ENCODE data around the gene MACROD2. TPM values are rescaled to one million over a fixed set of nuclear protein-coding genes. Genes with fewer than 3 reads are reported as not detected.

Gene MACROD2
- total RNA-seq, 3 donors from 2014 or later: 3.2 to 7.6 (median 6.4) TPM

DNA sequence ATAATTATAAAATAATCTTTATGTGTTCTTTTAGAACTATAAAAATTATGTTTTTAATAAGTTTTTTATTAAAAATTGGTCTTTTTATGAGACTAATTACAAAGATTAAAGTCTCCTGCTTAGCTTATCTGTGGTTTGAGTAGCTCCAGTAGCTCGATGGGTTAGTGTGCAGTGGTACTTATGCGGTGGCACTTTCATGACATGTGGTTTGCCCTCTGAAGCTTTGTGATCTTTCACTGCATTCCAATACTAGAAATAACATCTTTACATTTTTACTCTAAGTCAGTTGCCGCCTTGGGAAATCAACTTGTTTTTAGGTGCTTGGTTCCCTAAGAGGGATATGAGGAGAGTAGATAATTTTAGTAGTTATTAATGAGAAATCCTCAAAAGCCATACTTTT is 1041.6 kb downstream of the MACROD2 start:
- no peaks in the 10 kb centered on the region for H3K9me3 ChIP-seq
- H3K36me3 ChIP-seq (ENCODE audit: low read depth): no peaks in the 10 kb centered on the region
- ATAC-seq (no peak), DNase-seq (no peak)
- H3K4me1 ChIP-seq (ENCODE audit: low read depth): no peaks in the 10 kb centered on the region
- intact Hi-C loops (cut with DNase I, micrococcal nuclease): no loop called here
- H3K4me3 ChIP-seq: no peak overlapping the region
- TF ChIP-seq, protein P1, sequence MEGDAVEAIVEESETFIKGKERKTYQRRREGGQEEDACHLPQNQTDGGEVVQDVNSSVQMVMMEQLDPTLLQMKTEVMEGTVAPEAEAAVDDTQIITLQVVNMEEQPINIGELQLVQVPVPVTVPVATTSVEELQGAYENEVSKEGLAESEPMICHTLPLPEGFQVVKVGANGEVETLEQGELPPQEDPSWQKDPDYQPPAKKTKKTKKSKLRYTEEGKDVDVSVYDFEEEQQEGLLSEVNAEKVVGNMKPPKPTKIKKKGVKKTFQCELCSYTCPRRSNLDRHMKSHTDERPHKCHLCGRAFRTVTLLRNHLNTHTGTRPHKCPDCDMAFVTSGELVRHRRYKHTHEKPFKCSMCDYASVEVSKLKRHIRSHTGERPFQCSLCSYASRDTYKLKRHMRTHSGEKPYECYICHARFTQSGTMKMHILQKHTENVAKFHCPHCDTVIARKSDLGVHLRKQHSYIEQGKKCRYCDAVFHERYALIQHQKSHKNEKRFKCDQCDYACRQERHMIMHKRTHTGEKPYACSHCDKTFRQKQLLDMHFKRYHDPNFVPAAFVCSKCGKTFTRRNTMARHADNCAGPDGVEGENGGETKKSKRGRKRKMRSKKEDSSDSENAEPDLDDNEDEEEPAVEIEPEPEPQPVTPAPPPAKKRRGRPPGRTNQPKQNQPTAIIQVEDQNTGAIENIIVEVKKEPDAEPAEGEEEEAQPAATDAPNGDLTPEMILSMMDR (IDR thresholded peaks at IDR 0.05): no peak

DNA sequence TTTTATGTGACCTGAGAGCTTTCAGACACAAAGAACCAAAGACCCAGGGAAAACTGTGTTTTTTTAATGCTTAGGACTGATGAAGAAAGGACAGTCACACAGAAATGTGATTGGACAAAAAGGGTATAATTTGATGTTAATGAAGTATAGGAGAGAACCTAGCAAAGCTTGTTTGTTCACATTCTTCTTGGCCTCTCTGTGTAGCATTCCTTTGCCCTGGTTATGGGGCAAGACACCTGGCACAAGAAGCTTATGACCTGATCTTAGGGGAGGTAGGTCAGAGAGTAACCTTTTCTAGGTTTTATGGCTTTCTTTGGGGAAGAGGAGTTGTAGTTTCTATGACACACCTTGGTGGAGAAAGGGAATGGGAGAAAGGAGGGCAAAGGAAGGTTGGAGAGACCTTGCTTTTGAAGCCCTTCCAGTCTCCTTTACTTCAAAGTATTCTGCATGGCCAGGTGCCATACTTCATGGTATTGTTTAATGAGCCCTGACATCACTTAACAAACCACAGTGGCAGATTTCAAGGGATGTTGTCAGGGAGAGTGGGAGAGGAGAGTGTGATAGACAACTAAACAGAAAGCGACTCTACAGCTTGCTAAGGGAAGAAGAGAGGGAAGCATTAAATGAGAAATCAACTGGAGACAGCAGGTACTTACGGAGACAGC is 1043.9 kb downstream of the MACROD2 start:
- peak; percentile 14 for ATAC-seq
- no peak overlapping the region for H3K4me3 ChIP-seq
- H3K36me3 ChIP-seq (ENCODE audit: low read depth): no peaks in the 10 kb centered on the region
- no peaks in the 10 kb centered on the region for H3K9me3 ChIP-seq
- TF ChIP-seq, protein P1 (IDR thresholded peaks at IDR 0.05): no peak
- intact Hi-C loops (cut with DNase I, micrococcal nuclease): no loop called here
- no peak for DNase-seq
- H3K4me1 ChIP-seq (ENCODE audit: low read depth): no peaks in the 10 kb centered on the region

DNA sequence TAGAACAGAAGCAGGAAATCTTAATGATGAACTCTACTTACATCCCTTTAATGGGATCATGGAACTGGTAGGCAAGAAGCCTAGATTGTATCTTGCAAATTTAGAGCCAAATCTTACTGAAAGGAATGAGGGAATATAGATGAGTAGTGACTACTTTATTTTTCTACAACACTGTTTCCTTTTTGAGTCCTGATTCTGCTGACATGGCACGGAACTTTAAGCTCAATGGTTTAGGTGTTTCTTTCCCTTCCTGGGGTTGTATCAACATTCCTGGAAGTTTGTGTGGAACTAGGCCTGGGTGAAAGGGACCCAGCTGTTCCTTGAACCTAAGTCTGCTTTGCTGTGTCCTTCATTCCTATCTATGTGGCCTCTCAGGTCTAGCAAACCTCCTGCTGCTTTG is 1047.4 kb downstream of the MACROD2 start:
- TF ChIP-seq, protein P1 (IDR thresholded peaks at IDR 0.05): no peak
- Histone ChIP-seq H3K9me3 (no peaks in the 10 kb centered on the region), H3K4me3 (no peak overlapping the region), H3K4me1 (ENCODE audit: low read depth) (no peaks in the 10 kb centered on the region), H3K36me3 (ENCODE audit: low read depth) (no peaks in the 10 kb centered on the region)
- DNase-seq (no peak), ATAC-seq (no peak)
- intact Hi-C loops (cut with DNase I, micrococcal nuclease): no loop called here

DNA sequence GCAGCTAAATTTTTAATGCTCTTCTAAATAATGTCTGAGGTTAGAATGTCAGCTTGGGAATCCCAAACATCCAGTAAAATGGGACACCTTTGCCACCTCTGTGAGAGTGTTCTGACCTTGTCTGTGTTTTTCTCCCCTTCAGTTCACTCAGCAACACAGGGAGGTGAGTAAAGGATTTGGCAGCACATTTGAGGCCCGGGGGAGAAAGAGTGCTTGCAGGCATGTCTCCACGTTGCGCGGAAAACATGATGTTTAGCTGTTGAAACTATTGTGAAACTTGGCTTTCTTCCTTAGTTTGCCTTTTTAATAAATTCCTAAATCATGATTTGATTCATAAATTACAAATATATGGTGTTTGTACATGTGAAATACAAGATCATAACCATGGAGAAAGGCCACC is 1049.9 kb downstream of the MACROD2 start:
- Histone ChIP-seq H3K4me3 (no peak overlapping the region), H3K36me3 (ENCODE audit: low read depth) (no peaks in the 10 kb centered on the region), H3K4me1 (ENCODE audit: low read depth) (no peaks in the 10 kb centered on the region), H3K9me3 (no peaks in the 10 kb centered on the region)
- intact Hi-C loops (cut with DNase I, micrococcal nuclease): no loop called here
- TF ChIP-seq, protein P1 (IDR thresholded peaks at IDR 0.05): no peak
- no peak for DNase-seq
- no peak for ATAC-seq

DNA sequence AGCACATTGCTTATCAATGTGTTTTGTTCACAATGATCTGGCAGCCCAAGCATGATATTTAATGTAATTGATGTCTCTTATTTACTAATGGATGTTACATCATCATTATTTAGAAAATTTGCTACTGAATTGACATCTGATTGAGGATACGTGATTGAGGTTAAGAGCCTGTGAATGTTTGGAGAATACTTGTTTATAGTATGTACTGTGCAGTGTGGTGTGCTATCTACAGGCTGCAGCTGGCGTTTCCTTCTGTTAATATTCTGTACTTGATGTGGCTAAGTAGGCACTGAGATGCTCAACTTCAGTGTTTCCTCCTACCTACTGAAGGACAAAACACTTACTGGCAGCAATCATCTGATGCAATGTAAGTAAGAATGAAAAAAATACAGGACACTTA is 1051.7 kb downstream of the MACROD2 start:
- intact Hi-C loops (cut with DNase I, micrococcal nuclease): no loop called here
- H3K4me3 ChIP-seq: no peak overlapping the region
- no peaks in the 10 kb centered on the region for H3K36me3 ChIP-seq (ENCODE audit: low read depth)
- H3K9me3 ChIP-seq: no peaks in the 10 kb centered on the region
- no peaks in the 10 kb centered on the region for H3K4me1 ChIP-seq (ENCODE audit: low read depth)
- ATAC-seq: no peak
- TF ChIP-seq, protein P1 (IDR thresholded peaks at IDR 0.05): no peak
- no peak for DNase-seq

DNA sequence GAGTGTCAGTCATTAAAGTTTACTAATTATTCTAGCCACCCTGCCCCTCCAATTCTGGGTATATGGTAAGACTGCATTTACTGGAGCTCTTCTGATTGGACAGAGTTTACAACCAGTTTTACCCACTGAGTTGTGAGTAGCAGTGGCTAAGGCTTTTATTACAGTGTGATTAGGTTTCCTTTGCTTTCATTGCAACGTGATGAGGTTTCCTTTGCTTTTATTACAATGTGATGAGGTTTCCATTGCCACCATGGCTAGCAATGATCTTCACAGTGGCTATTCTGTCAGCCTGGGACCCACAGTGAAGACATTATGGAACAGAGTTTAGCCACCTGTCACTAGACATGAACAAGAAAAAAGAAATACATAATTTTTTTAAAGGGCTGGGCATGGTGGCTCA is 1052.3 kb downstream of the MACROD2 start:
- no peak overlapping the region for H3K4me3 ChIP-seq
- TF ChIP-seq, protein P1 (IDR thresholded peaks at IDR 0.05): no peak
- ATAC-seq (no peak), DNase-seq (no peak)
- no peaks in the 10 kb centered on the region for H3K4me1 ChIP-seq (ENCODE audit: low read depth)
- intact Hi-C loops (cut with DNase I, micrococcal nuclease): no loop called here
- no peaks in the 10 kb centered on the region for H3K36me3 ChIP-seq (ENCODE audit: low read depth)
- no peaks in the 10 kb centered on the region for H3K9me3 ChIP-seq
